Neutrophil (primary cell): ENCODE data around the gene CAPN13.

Experiments used
- H3K27ac ChIP-seq: fragments of 200-600 bp; sonication (generic); 2 replicates; pipeline ENCODE4 v1.5.1; 2016; ENCODE audit warnings: mild to moderate bottlenecking, moderate library complexity
- H3K27me3 ChIP-seq: fragments of 200-600 bp; sonication (generic); 2 replicates; pipeline ENCODE4 v1.6.0; 2016; ENCODE audit warnings: mild to moderate bottlenecking
- H3K36me3 ChIP-seq: fragments of 200-600 bp; sonication (generic); 2 replicates; pipeline ENCODE4 v1.5.1; 2017
- H3K4me1 ChIP-seq, 2 experiments: fragments of 200-600 bp in 1 of 2; sonication (generic) in 1 of 2; 1 replicate in 1 of 2; 2 replicates in 1 of 2; pipeline versions ENCODE4 v1.5.1 to v1.6.1; 2013 to 2016; ENCODE audit warnings: low read depth in 1 of 2, low read length in 1 of 2, mild to moderate bottlenecking in 1 of 2, moderate library complexity in 1 of 2; ENCODE audit not compliant: control insufficient read depth in 1 of 2, insufficient read depth in 1 of 2
- H3K4me3 ChIP-seq, 2 experiments: fragments of 200-600 bp in 1 of 2; sonication (generic) in 1 of 2; 1 replicate in 1 of 2; 2 replicates in 1 of 2; pipeline ENCODE4 v1.5.1; 2013 to 2016; ENCODE audit warnings: low read depth in 1 of 2, low read length in 1 of 2, mild to moderate bottlenecking in 1 of 2, moderate library complexity in 1 of 2
- H3K9me3 ChIP-seq: fragments of 200-600 bp; sonication (generic); 2 replicates; pipeline ENCODE4 v1.5.1; 2016
- CTCF ChIP-seq: fragments of 200-600 bp; sonication (generic); IDR thresholded peaks from 2 replicates; pipeline ENCODE4 v1.5.1; 2016; ENCODE audit warnings: antibody characterized with exemption

The CAPN13 gene

GRCh38 chr2:30789670-30790210, 17.5 kb downstream of the CAPN13 start:
- H3K9me3 ChIP-seq: no peaks in the 10 kb centered on the region
- H3K36me3 ChIP-seq: no peaks in the 10 kb centered on the region
- H3K27me3 ChIP-seq: no peaks in the 10 kb centered on the region
- H3K27ac ChIP-seq: no peak overlapping the region
- no peaks in the 10 kb centered on the region for H3K4me1 ChIP-seq
- H3K4me3 ChIP-seq: no peak overlapping the region
- no peak for TF ChIP-seq CTCF

- Histone ChIP-seq H3K27ac (no peak overlapping the region), H3K4me3 (no peak overlapping the region), H3K9me3 (no peaks in the 10 kb centered on the region), H3K36me3 (no peaks in the 10 kb centered on the region), H3K27me3 (no peaks in the 10 kb centered on the region), H3K4me1 (no peaks in the 10 kb centered on the region)
- TF ChIP-seq CTCF: no peak
These were observed 20.1 kb downstream of the CAPN13 start for GRCh38 chr2:30786923-30787685.

DNA sequence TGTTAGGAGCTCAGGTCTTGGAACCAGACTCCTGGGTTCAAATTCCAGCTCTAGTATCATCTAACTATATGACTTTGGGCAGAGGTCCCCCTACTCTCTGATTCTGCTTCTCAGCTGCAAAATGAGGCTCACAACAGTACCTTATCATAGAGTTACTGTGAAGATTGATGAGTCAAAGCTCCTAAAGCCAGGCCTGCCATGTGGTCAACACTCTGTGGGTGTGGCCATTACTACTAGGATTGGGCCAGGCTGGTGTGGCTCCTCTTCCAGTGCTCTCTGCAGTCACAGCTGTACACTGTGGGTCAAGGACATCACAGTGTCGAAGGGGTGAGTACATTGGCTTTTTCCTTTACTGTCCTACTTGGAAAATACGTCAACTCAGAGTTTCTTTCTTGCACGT, 22.6 kb downstream of the CAPN13 start:
- H3K36me3 ChIP-seq: no peaks in the 10 kb centered on the region
- TF ChIP-seq CTCF: no peak
- no peak overlapping the region for H3K4me3 ChIP-seq
- no peaks in the 10 kb centered on the region for H3K27me3 ChIP-seq
- H3K9me3 ChIP-seq: no peaks in the 10 kb centered on the region
- no peaks in the 10 kb centered on the region for H3K4me1 ChIP-seq
- H3K27ac ChIP-seq: no peak overlapping the region

DNA sequence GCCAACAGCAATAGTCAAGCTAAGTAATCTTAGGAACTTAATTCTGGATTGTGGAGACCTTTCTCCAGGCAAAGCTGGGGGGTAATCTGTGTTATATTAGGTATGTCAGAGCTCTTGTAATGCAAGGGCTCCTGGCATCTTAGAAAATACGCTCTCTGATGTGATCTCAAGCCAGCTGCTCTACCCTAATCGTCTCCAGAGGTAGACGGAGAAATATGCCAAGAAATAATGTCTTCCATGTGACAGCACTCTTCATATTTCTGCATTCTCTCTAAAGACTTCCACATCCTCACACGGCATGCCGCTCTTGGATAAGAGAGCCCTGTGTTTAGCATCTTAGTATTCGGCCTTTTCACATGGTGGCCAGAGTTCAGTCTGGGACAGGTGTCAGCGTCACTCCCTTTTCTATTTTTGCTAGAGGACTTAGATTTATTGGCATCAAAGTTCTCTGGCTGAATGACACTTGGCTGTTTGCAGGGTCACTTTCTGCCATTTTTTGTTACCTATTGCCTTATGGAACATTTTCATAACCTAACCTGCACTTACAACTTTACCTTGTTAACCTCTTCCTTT, 25.2 kb downstream of the CAPN13 start:
- no peaks in the 10 kb centered on the region for H3K4me1 ChIP-seq
- no peaks in the 10 kb centered on the region for H3K36me3 ChIP-seq
- no peaks in the 10 kb centered on the region for H3K9me3 ChIP-seq
- TF ChIP-seq CTCF: no peak
- no peak overlapping the region for H3K27ac ChIP-seq
- no peaks in the 10 kb centered on the region for H3K27me3 ChIP-seq
- no peak overlapping the region for H3K4me3 ChIP-seq

DNA sequence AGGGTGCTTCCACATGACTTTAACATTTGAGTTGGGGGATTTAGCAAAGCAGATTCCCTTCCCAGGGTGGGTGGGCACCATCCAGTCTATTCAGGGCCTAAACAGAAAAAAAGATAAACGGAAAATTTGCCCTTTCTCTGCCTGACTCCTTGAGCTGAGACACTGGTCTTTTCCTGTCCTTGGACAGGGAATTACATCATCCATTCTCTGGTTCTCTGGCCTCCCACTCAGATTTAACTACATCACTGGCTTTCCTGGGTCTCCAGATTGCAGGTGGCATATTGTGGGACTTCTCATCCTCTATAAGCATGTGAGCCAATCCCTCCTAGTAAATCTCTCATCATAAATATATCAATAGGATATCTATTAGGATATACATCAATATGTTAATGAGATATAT, 25.8 kb downstream of the CAPN13 start:
- Histone ChIP-seq H3K27me3 (no peaks in the 10 kb centered on the region), H3K9me3 (no peaks in the 10 kb centered on the region), H3K27ac (no peak overlapping the region), H3K4me3 (no peak overlapping the region), H3K36me3 (no peaks in the 10 kb centered on the region), H3K4me1 (no peaks in the 10 kb centered on the region)
- TF ChIP-seq CTCF: no peak
